Adrenal gland (tissue), 5 donors: ENCODE results near the gene ANKS4B.

Experiments
- POLR2A ChIP-seq, 2 donors: fragments of 450-650 bp; IDR thresholded peaks; one replicate each; pipeline ENCODE4 v1.6.1; 2017; ENCODE audit warnings: antibody characterized with exemption in 2 of 2, mild to moderate bottlenecking in 2 of 2, moderate library complexity in 1 of 2
- TF ChIP-seq, protein P1 (sequence below), 6 experiments: fragments of 450-650 bp in 4 of 6; fragments of 200-600 bp in 2 of 6; sonication (generic) in 1 of 6; IDR thresholded peaks; 1 replicate in 5 of 6; 2 replicates in 1 of 6; pipeline versions ENCODE4 v1.5.1 to v1.8.0; 2016 to 2021; ENCODE audit warnings: antibody characterized with exemption in 6 of 6, mild to moderate bottlenecking in 2 of 6, moderate library complexity in 1 of 6
- donor health status: DM: no; HTN: no; CAD: no.

DNA sequence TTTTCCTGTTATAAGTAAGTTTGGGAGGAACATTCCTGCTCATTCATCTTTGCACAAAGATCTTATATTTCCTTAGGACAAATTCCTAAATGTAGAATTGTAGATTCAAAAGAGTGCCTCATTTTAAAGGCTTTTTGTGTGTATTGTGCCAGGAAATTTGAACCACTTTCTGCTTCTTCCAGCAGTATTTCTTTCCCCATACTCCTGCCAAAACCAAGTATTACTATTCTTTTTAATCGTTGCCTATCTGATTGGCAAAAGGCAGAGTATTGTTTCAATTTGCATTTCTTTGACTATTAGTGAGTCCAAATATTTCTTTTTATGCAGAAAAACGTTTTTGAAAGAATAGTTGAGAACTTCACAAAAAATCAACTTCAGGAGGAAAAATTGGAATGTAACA is 9.3 kb downstream of the ANKS4B start:
- TF ChIP-seq, protein P1, sequence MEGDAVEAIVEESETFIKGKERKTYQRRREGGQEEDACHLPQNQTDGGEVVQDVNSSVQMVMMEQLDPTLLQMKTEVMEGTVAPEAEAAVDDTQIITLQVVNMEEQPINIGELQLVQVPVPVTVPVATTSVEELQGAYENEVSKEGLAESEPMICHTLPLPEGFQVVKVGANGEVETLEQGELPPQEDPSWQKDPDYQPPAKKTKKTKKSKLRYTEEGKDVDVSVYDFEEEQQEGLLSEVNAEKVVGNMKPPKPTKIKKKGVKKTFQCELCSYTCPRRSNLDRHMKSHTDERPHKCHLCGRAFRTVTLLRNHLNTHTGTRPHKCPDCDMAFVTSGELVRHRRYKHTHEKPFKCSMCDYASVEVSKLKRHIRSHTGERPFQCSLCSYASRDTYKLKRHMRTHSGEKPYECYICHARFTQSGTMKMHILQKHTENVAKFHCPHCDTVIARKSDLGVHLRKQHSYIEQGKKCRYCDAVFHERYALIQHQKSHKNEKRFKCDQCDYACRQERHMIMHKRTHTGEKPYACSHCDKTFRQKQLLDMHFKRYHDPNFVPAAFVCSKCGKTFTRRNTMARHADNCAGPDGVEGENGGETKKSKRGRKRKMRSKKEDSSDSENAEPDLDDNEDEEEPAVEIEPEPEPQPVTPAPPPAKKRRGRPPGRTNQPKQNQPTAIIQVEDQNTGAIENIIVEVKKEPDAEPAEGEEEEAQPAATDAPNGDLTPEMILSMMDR (IDR thresholded peaks at IDR 0.05), result no peak
- TF ChIP-seq POLR2A (IDR thresholded peaks at IDR 0.05), result no peak
